SKM-1 treated with dmso at 0.1 percent for 144 hours (cell line): ENCODE data around the gene NDUFV2.
A peak's percentile ranks its signal among the peaks of the same experiment; 100 is the strongest.

Source experiments
- DNase-seq: peaks from one replicate; lab custom pipeline; 2025; ENCODE audit not compliant: unreplicated experiment; lab: John Stamatoyannopoulos, UW

Gene NDUFV2

GRCh38 chr18:9102508-9103375 is at the start of gene NDUFV2:
NDUFV2 (plus strand) TSS chr18:9102699; CDS start chr18:9102744, 45 bp downstream.
- peak; percentile 90 for DNase-seq

GRCh38 chr18:9053814-9054213 is 48.7 kb upstream of the NDUFV2 start:
- DNase-seq = no peak

- DNase-seq = peak; percentile 18
Measured at GRCh38 chr18:9055185-9055584, 47.3 kb upstream of the NDUFV2 start.

- no peak for DNase-seq
Measured at GRCh38 chr18:9055626-9056025, 46.9 kb upstream of the NDUFV2 start.

GRCh38 chr18:9057646-9058045 is 44.9 kb upstream of the NDUFV2 start:
- DNase-seq = no peak

- DNase-seq = no peak
Measured at GRCh38 chr18:9058406-9058805, 44.1 kb upstream of the NDUFV2 start.

GRCh38 chr18:9062418-9062751 is 40.1 kb upstream of the NDUFV2 start:
- no peak for DNase-seq

GRCh38 chr18:9065864-9066263 is 36.6 kb upstream of the NDUFV2 start:
- DNase-seq = no peak

GRCh38 chr18:9066358-9066757 is 36.1 kb upstream of the NDUFV2 start:
- DNase-seq = no peak

GRCh38 chr18:9066817-9067306 is 35.6 kb upstream of the NDUFV2 start:
- DNase-seq = no peak

GRCh38 chr18:9067823-9068222 is 34.7 kb upstream of the NDUFV2 start:
- no peak for DNase-seq

GRCh38 chr18:9068346-9068745 is 34.2 kb upstream of the NDUFV2 start:
- no peak for DNase-seq

GRCh38 chr18:9069601-9070000 is 32.9 kb upstream of the NDUFV2 start:
- DNase-seq = peak; percentile 26

- no peak for DNase-seq
Measured at GRCh38 chr18:9070212-9070611, 32.3 kb upstream of the NDUFV2 start.

- DNase-seq = no peak
Measured at GRCh38 chr18:9079818-9080528, 22.5 kb upstream of the NDUFV2 start.

GRCh38 chr18:9081940-9082339 is 20.6 kb upstream of the NDUFV2 start:
- DNase-seq = no peak

GRCh38 chr18:9082711-9083510 is 19.6 kb upstream of the NDUFV2 start:
- no peak for DNase-seq

- DNase-seq = no peak
Measured at GRCh38 chr18:9086015-9086414, 16.5 kb upstream of the NDUFV2 start.

- no peak for DNase-seq
Measured at GRCh38 chr18:9086624-9087023, 15.9 kb upstream of the NDUFV2 start.

GRCh38 chr18:9087144-9087543 is 15.4 kb upstream of the NDUFV2 start:
- no peak for DNase-seq

- DNase-seq = no peak
Measured at GRCh38 chr18:9088252-9088651, 14.2 kb upstream of the NDUFV2 start.
